Endodermal cell (in vitro differentiated cells): ENCODE results near the gene GATA2. TPM values are rescaled to one million over a fixed set of nuclear protein-coding genes. Genes with fewer than 3 reads are reported as not detected.

Source experiments
- DNase-seq: peaks from one replicate; pipeline ENCODE4 v3.0.0-alpha.2; 2017
- H3K27ac ChIP-seq: 2 replicates; pipeline ENCODE4 v1.5.1; 2013; ENCODE audit warnings: mild to moderate bottlenecking, low read depth, low read length, moderate library complexity
- H3K27me3 ChIP-seq: 2 replicates; pipeline ENCODE4 v1.6.1; 2013; ENCODE audit warnings: mild to moderate bottlenecking, low read length, moderate library complexity; ENCODE audit not compliant: insufficient read depth, control insufficient read depth, poor library complexity, severe bottlenecking
- H3K36me3 ChIP-seq: 2 replicates; pipeline ENCODE4 v1.7.0; 2013; ENCODE audit warnings: mild to moderate bottlenecking, low read length, moderate library complexity; ENCODE audit not compliant: control insufficient read depth, insufficient read depth
- H3K4me1 ChIP-seq: one replicate; pipeline ENCODE4 v1.7.0; 2013; ENCODE audit warnings: low read length; ENCODE audit not compliant: control insufficient read depth, insufficient read depth
- H3K4me3 ChIP-seq: 2 replicates; pipeline ENCODE4 v1.5.1; 2013; ENCODE audit warnings: mild to moderate bottlenecking, low read length, moderate library complexity
- H3K9ac ChIP-seq: 2 replicates; pipeline ENCODE4 v1.6.1; 2013; ENCODE audit warnings: mild to moderate bottlenecking, low read length, moderate library complexity; ENCODE audit not compliant: poor library complexity, severe bottlenecking; ENCODE audit errors: extremely low read depth
- H3K9me3 ChIP-seq: 2 replicates; pipeline ENCODE4 v1.6.1; 2013; ENCODE audit warnings: mild to moderate bottlenecking, low read length, moderate library complexity; ENCODE audit not compliant: control insufficient read depth
- H3K27ac Mint-ChIP-seq: 2 replicates; pipeline ENCODE4 v1.8.0; 2020; ENCODE audit warnings: mixed read lengths
- H3K27me3 Mint-ChIP-seq: 2 replicates; pipeline ENCODE4 v1.8.0; 2021; ENCODE audit warnings: mild to moderate bottlenecking, mixed read lengths; ENCODE audit not compliant: insufficient read depth
- H3K36me3 Mint-ChIP-seq: 2 replicates; pipeline ENCODE4 v1.8.0; 2020; ENCODE audit warnings: low read depth, mixed read lengths
- H3K4me1 Mint-ChIP-seq: 2 replicates; pipeline ENCODE4 v1.8.0; 2020; ENCODE audit warnings: mixed read lengths
- H3K4me3 Mint-ChIP-seq: 2 replicates; pipeline ENCODE4 v1.8.0; 2020; ENCODE audit warnings: mild to moderate bottlenecking, moderate library complexity, mixed read lengths
- H3K9me3 Mint-ChIP-seq: 2 replicates; pipeline ENCODE4 v1.8.0; 2020; ENCODE audit warnings: mild to moderate bottlenecking, mixed read lengths
- CTCF ChIP-seq: fragments of 200-600 bp; sonication (generic); conservative IDR thresholded peaks from 2 replicates; pipeline ENCODE4 v1.5.0; 2021; ENCODE audit warnings: antibody characterized with exemption, mild to moderate bottlenecking
- WGBS, 2 experiments: methylation state at CpG; one replicate each; pipeline versions ENCODE4 v1.1.5 to v1.1.7; 2013; ENCODE audit warnings: missing lambda C conversion rate in 2 of 2, mixed read lengths in 1 of 2; ENCODE audit not compliant: insufficient coverage in 1 of 2, insufficient read length in 1 of 2; 5-methylcytosine and 5-hydroxymethylcytosine counted together
- total RNA-seq, 2 donors: library from RNA; stranded (reverse); fragmentation: NEBNext Ultra II Directional in 1 of 2; extraction: Animal tissue kit (Norgen Biotek cat#: 25700) in 1 of 2; gene quantifications; 2 replicates in 1 of 2; 3 replicates in 1 of 2; pipeline ENCODE4 v1.2.1, GENCODE V29; 2021

Gene GATA2
- total RNA-seq, 2 donors from 2014 or later: 1.2 to 1.6 TPM

GRCh38 chr3:128452120-128452519 lies 40.9 kb downstream of the GATA2 start:
- H3K4me1 Mint-ChIP-seq: peaks cover 11% of the 10 kb centered on the region
- Histone ChIP-seq H3K27ac (no peak overlapping the region), H3K27me3 (peaks cover 65% of the 10 kb centered on the region), H3K36me3 (no peaks in the 10 kb centered on the region), H3K9ac (no peak overlapping the region), H3K4me1 (peaks cover 4% of the 10 kb centered on the region), H3K4me3 (no peak overlapping the region), H3K9me3 (no peaks in the 10 kb centered on the region)
- no peak for TF ChIP-seq CTCF
- DNase-seq: no peak
- H3K4me3 Mint-ChIP-seq: no peak overlapping the region
- H3K27me3 Mint-ChIP-seq: peaks cover 89% of the 10 kb centered on the region
- H3K36me3 Mint-ChIP-seq: no peaks in the 10 kb centered on the region
- no peak overlapping the region for H3K27ac Mint-ChIP-seq
- H3K9me3 Mint-ChIP-seq: no peaks in the 10 kb centered on the region
- WGBS, 2 experiments: 80 to 88% methylated on average over 4 to 9 of the region's 9 CpGs

GRCh38 chr3:128449111-128449638 lies 43.8 kb downstream of the GATA2 start:
- no peak overlapping the region for H3K4me3 Mint-ChIP-seq

GRCh38 chr3:128448491-128448890 lies 44.5 kb downstream of the GATA2 start:
- Histone ChIP-seq H3K4me3 (no peak overlapping the region), H3K27ac (no peak overlapping the region), H3K27me3 (peaks cover 87% of the 10 kb centered on the region), H3K36me3 (no peaks in the 10 kb centered on the region), H3K9ac (no peak overlapping the region), H3K9me3 (no peaks in the 10 kb centered on the region), H3K4me1 (no peaks in the 10 kb centered on the region)
- 85 to 88% methylated on average over 5 to 6 of the region's 6 CpGs for WGBS, 2 experiments
- Mint-ChIP-seq H3K4me1 (peaks cover 5% of the 10 kb centered on the region), H3K36me3 (no peaks in the 10 kb centered on the region), H3K9me3 (peaks cover 3% of the 10 kb centered on the region), H3K27me3 (peaks cover 94% of the 10 kb centered on the region), H3K27ac (no peak overlapping the region), H3K4me3 (no peak overlapping the region)
- no peak for DNase-seq
- no peak for TF ChIP-seq CTCF

More at GRCh38 chr3:128449111-128449638, 43.8 kb downstream of the GATA2 start:
- no peak overlapping the region for H3K27ac Mint-ChIP-seq
- H3K9me3 Mint-ChIP-seq: peaks cover 3% of the 10 kb centered on the region
- no peaks in the 10 kb centered on the region for H3K36me3 ChIP-seq
- H3K4me3 ChIP-seq: no peak overlapping the region
- H3K27me3 ChIP-seq: peaks cover 80% of the 10 kb centered on the region
- no peak overlapping the region for H3K27ac ChIP-seq
- no peaks in the 10 kb centered on the region for H3K4me1 ChIP-seq
- H3K9ac ChIP-seq: no peak overlapping the region
- no peaks in the 10 kb centered on the region for H3K9me3 ChIP-seq
- H3K27me3 Mint-ChIP-seq: peaks cover 92% of the 10 kb centered on the region
- 89 to 98% methylated on average over 5 to 6 of the region's 6 CpGs for WGBS, 2 experiments
- peaks cover 5% of the 10 kb centered on the region for H3K4me1 Mint-ChIP-seq
- no peak for DNase-seq
- no peak for TF ChIP-seq CTCF
- H3K36me3 Mint-ChIP-seq: no peaks in the 10 kb centered on the region
